ENCODE results near the gene RUFY4. TPM values are rescaled to one million over a fixed set of nuclear protein-coding genes. Genes with fewer than 3 reads are reported as not detected.
A peak's percentile ranks its signal among the peaks of the same experiment; 100 is the strongest.
"Not testable (repeated sequence)": the region's sequence is repeated elsewhere in the genome, so short reads cannot be mapped to it uniquely, and the experiment has no call there.

The RUFY4 gene
- total RNA-seq (under 1 TPM in 1 of 10 donors, not detected in 9; 0.21 TPM), polyA plus RNA-seq (not detected)
- long read RNA-seq, donor 1: 0 reads
- long read RNA-seq, donor 2: 0 reads
- long read RNA-seq, donor 3: 0 reads

DNA sequence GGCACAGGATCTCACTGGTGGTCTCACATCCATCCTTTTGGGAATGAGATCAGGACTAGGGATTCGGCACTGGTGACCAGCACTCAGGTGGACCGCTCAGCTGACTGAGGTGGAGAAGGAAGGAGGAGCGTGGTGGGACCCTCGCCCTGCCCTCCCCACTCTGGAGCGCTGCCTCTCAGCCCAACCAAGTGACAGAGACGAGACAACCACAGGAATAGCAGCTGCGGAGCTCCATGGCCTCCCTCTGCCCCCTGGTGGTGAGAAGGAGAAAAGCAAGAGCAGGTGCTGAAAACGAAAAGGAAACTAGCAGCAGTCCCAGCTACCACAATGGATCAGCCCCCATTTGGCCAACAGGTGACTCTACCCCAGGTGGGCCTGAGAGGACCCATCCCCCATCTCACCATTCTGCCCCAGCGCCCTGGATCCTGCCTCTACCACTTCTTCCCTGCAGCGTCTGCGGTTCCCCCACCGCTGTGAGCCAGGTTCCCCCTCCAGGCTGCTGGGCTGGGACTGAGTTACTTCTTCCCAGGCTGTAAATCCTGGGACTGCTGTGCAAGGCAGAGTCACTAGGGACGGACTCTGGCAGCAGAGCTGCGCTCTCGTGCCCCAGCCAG lies at the start of gene RUFY4:
Gene RUFY4 (plus strand): TSS at position 533 of the 614 bp plus-strand sequence. CDS start 1,353 bp downstream, outside the sequence.
- DNase-seq (peak; percentile 35 to 71), ATAC-seq (peak; percentile 56 to 82 (median 68))
- not testable (repeated sequence) for H3K36me3 ChIP-seq, H3K9me3 ChIP-seq, H3K27ac ChIP-seq
- TF ChIP-seq, protein P1, sequence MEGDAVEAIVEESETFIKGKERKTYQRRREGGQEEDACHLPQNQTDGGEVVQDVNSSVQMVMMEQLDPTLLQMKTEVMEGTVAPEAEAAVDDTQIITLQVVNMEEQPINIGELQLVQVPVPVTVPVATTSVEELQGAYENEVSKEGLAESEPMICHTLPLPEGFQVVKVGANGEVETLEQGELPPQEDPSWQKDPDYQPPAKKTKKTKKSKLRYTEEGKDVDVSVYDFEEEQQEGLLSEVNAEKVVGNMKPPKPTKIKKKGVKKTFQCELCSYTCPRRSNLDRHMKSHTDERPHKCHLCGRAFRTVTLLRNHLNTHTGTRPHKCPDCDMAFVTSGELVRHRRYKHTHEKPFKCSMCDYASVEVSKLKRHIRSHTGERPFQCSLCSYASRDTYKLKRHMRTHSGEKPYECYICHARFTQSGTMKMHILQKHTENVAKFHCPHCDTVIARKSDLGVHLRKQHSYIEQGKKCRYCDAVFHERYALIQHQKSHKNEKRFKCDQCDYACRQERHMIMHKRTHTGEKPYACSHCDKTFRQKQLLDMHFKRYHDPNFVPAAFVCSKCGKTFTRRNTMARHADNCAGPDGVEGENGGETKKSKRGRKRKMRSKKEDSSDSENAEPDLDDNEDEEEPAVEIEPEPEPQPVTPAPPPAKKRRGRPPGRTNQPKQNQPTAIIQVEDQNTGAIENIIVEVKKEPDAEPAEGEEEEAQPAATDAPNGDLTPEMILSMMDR (IDR thresholded peaks at IDR 0.05): peak; percentile 66 to 86 (median 81)
- H3K27me3 ChIP-seq: peaks cover 0 to 26% (median 0%) of the 10 kb centered on the region in 7 donors
- intact Hi-C loops (cut with DNase I): loop anchor here in 8 of 10 donors (1.0 to 10.0 kb wide), 3 partner anchors 282 to 284 kb away; no protein-coding TSS in a partner anchor
- H3K4me1 ChIP-seq: peaks cover 0 to 19% (median 4%) of the 10 kb centered on the region in 9 donors
- peak within 1 kb of the TSS in 7 of 10 donors; percentile 13 to 44 (median 33) for H3K4me3 ChIP-seq
- WGBS, 2 donors: 6 to 7% methylated on average over 15 of the region's 15 CpGs

DNA sequence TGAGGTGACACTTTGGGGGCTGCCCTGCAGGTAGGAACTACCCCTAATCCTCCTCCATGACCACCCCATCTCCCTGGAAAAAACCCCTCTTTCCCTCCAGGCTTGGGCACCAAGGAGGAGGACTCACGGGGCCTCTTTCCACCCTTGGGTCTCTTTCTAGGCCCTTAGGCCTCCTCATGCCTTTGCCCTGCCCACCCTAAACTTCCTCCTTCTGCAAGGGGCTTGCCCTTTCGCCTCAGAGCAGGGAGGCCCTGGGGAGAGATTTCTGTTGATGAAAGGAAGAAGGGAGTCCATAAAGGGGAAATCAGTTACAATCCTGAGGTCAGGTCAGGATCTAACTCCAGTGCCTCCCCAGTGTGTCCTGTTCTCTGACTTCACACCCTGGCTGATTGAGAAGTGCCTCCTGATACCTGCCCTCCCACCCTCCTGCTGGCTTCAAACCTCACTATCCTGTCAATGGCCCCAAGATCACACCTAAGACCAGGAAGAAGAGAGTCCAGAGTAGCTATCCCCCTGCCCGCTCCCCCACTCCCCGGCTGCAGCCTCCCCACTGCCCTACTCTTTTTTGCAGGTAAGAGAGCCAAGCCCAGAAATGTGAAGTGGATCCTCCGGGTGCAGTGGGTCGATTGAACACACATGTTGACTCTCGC lies 49.5 kb upstream of the RUFY4 start:
- H3K4me3 ChIP-seq: no peak overlapping the region
- H3K36me3 ChIP-seq: no peaks in the 10 kb centered on the region
- WGBS, 2 donors: 87 to 90% methylated on average over 7 of the region's 7 CpGs
- no peaks in the 10 kb centered on the region for H3K9me3 ChIP-seq
- H3K27ac ChIP-seq: peak overlapping the region in 2 of 10 donors; percentile 47 to 72
- H3K4me1 ChIP-seq: peaks cover 15 to 91% (median 37%) of the 10 kb centered on the region in 9 donors
- TF ChIP-seq, protein P1 (IDR thresholded peaks at IDR 0.05): no peak
- no peaks in the 10 kb centered on the region for H3K27me3 ChIP-seq
- intact Hi-C loops (cut with DNase I): no loop called here
- no peak for ATAC-seq
- DNase-seq: no peak

DNA sequence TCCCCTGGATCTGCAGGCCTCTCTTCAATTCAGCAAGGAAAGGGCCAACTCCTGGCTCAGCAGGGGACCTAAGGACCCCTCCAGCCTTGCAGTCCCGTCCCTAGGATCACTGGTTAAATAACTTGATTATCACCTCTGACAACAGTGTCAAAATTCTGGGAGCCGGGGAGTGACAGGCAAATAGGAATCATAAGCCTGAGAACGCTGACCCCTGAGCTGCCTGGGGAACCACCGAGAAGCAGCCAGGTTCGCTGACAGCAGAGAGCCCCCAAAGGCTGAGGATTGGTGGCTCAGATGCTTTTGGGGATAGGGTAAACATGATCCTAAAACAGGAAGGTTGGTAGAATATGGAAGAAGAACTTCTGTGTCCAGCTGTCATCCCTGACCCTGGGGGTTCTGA lies 48.8 kb upstream of the RUFY4 start:
- TF ChIP-seq, protein P1 (IDR thresholded peaks at IDR 0.05): no peak
- H3K4me1 ChIP-seq: peaks cover 15 to 97% (median 43%) of the 10 kb centered on the region in 9 donors
- H3K27ac ChIP-seq: peak overlapping the region in 3 of 10 donors; percentile 80 to 87 (median 83)
- 82 to 90% methylated on average over 5 of the region's 5 CpGs for WGBS, 2 donors
- intact Hi-C loops (cut with DNase I): no loop called here
- no peaks in the 10 kb centered on the region for H3K36me3 ChIP-seq
- DNase-seq: no peak
- no peaks in the 10 kb centered on the region for H3K9me3 ChIP-seq
- H3K27me3 ChIP-seq: no peaks in the 10 kb centered on the region
- H3K4me3 ChIP-seq: no peak overlapping the region
- no peak for ATAC-seq

- TF ChIP-seq, protein P1 (IDR thresholded peaks at IDR 0.05): no peak
- ATAC-seq (peak in 1 of 8 donors; percentile 17), DNase-seq (no peak)
- Histone ChIP-seq H3K27ac (peak overlapping the region in 8 of 10 donors; percentile 61 to 90 (median 83)), H3K4me3 (no peak overlapping the region), H3K36me3 (no peaks in the 10 kb centered on the region), H3K4me1 (peaks cover 15 to 96% (median 43%) of the 10 kb centered on the region in 9 donors), H3K9me3 (no peaks in the 10 kb centered on the region), H3K27me3 (no peaks in the 10 kb centered on the region)
- WGBS, 2 donors: 81 to 82% methylated on average over 6 of the region's 6 CpGs
- intact Hi-C loops (cut with DNase I): no loop called here
Observed at GRCh38 chr2:218020966-218021535, 48.0 kb upstream of the RUFY4 start.

All from heart right ventricle (tissue), 16 donors.